Stimulated activated CD4-positive, alpha-beta T cell treated with anti-CD3 and anti-CD28 coated beads, Interleukin-4, amount 100 ng/mL, for 4 hours (primary cell): ENCODE data around the gene NUDT6.

Experiments used
- DNase-seq, 2 experiments: peaks; one replicate each; pipeline ENCODE4 v3.0.0-alpha.2; 2020

Gene NUDT6

DNA sequence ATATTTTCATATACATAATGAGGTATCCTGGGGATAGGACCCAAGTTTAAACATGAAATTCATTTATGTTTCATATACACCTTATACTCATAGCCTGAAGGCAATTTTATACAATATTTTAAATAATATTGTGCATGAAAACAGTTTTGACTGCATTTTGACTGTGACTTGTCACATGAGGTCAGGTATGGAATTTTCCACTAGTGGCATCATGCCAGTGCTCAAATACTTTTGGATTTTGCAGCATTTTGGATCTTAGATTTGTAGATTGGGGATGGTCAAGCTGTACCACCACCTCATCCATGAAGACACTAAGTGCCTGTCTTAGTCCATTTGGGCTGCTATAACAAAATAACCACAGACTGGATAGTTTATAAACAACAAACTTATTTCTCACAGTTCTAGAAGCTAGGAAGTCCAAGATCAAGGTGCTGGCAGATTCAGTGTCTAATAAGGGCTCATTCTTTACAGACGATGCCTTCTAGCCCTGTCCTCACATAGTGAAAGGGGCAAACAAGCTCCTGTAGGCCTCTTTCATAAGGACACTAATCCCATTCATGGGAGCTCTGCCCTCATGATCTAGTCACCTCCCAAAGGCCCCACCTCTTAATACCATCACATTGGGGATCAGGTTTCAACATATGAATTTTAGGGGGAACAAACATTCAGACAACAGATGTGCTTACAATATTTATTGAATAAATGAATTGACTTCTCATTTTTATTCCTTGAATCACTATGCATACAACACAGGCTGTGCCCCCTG, 9.4 kb downstream of the NUDT6 start:
- no peak for DNase-seq

DNA sequence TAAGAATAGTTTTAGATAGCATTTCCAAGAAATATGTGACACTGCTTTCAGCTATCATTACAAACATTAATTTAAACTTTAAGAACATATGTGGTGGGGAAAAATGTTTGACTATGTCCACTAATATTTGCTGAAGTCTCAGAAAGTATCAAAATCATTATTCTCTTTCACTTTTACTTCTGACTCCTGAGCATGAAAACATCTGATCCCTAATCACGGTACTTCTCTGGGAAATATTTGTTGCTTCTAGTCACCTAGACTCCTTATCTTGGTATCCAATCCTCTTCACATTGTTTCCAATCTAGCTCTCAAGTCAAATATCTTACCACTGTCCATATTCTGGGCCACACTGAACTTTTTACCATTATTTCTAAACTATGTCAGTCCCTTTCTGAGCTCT, 10.8 kb downstream of the NUDT6 start:
- no peak for DNase-seq

DNA sequence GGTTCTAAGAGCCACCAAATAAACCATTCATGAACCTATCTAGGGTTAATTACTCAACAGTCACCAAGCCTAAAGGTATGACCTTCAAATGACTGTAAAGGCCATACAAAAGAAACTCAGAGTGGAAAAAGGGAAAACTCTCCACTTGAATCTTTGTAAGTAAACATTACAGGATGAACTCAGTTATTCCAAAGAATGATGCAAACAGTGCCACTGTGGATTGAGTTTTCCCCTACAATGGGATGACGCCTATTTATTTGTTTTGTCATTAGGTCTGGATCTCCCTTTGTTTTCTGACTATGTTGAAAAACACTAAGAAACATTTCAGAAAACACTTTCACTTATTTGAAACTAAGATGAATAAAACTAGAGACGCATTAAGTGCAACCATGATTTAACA, 12.7 kb downstream of the NUDT6 start:
- no peak for DNase-seq

DNA sequence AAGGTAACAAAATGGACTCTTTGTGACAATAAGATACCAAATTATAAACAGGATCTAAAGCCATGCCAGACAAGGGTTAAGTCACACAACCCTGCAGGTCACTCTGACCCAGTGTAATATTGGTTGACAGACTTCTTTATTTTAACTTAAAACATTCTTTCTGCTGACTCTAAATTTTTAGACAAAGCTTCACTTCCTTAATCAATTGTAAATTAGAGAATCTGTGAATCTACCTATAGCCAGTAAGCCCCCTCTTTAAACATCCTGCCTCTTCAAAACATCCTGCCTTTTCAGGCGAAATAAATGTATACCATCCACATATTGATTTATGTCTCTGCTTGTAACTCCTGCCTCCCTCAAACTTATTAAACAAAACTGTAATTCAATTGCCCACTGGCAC, 14.2 kb downstream of the NUDT6 start:
- no peak for DNase-seq

DNA sequence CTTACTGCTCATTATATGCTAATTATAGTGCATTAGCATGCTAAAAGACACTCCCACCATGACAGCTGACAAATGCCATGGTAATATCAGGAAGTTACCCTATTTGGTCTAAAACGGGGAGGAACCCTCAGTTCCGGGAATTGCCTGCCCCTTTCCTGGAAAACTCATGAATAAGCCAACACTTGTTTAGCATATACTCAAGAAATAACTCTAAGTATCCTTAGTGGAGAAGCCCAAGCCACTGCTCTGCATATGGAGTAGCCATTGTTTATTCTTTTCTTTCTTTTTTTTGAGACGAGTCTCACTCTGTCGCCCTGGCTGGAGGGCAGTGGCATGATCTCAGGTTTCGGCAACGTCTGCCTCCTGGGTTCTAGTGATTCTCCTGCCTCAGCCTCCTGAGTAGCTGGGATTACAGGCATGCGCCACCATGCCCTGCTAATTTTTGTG, 15.5 kb downstream of the NUDT6 start:
- DNase-seq: no peak

DNA sequence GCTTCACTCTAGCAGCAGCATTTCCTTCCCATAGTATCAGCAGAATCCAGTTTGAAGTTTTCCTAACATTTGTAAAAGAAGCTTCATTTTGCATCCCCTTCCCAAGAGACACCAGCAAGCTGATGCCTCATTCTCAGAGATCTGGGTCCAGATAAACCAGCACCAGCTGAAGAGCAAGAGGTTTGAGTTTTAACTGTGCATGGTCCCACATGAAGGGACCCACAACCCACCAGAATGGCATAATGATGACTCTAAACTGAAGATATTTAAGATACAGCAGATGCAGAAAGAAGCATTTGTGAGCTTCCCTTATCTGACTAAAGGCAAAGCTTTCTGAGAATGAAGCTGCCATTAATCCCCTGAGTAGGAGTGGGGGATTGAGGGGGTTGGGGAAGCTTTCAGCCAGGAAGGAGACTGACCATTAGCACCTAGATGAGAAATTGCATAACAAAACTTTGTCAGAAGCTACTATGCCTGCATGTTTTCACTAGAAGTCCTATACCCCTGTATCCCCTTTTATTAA, 18.6 kb downstream of the NUDT6 start:
- no peak for DNase-seq

DNA sequence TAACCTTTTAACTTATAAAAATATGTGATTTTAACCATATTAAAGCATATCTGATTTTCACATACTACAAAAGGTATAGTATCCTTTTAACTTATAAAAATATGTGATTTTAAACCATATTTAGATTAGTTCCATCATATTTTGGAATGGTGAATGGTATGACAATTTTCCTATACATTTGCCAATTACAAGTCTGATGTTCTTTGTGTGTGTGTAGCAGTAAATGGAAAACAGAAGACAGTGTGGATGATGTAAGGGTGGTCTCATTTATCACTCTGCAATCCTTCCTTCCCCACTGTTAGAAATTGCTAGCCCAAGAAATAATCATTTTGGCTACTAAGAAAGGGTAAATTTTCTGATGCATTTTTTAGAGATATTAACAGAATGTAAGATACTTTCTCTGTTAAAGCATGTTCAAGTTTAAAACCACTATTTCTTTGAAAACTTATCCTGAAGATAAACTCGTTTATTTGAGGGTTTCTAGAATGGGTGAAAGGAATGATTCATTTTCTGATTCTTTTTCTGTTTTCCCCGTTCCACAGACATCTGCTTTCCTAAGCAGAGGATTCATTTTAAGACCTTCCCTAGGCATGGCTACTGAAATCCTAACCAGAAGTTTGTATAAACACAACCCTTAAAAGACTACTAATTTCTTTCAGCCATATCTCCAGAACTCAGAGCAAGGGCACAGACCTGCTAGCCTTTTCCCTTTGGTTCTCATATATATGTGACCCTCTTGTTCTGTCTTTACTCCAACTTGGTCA, 21.0 kb downstream of the NUDT6 start:
- no peak for DNase-seq

DNA sequence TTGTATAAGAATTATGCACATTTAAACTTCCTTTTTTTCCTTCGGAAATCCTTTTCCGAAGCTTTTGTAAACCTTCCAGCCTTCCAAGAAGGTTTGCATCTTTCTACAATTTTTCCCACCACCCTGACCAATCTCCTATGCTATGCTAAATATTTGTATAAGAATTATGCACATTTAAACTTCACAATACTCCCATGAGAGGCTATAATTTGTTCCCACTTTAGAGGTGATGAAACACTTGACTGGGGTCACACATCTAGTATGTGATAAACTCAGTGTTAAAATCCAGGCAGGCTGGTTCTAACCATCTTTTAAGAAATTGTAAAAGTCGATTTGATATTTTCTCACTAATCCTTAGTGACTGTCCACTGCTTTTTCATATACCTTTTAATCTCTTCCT, 22.1 kb downstream of the NUDT6 start:
- no peak for DNase-seq

DNA sequence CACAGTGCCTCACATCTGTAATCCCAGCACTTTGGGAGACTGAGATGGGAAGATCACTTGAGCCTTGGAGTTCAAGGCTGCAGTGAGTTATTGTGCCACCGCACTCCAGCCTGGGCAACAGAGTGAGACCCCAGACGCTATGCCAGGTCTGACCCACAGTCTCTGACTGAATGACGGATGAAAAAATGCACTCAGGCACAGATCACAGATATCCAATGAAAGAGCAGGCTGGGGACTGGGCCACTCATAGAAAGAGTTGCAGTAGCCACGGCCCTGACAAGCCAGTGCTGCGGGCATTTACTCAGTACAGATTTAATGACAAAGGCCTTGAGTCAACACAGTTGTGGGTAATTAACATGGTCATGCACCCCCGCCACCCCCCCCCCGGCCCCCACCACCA, 22.7 kb downstream of the NUDT6 start:
- no peak for DNase-seq

DNA sequence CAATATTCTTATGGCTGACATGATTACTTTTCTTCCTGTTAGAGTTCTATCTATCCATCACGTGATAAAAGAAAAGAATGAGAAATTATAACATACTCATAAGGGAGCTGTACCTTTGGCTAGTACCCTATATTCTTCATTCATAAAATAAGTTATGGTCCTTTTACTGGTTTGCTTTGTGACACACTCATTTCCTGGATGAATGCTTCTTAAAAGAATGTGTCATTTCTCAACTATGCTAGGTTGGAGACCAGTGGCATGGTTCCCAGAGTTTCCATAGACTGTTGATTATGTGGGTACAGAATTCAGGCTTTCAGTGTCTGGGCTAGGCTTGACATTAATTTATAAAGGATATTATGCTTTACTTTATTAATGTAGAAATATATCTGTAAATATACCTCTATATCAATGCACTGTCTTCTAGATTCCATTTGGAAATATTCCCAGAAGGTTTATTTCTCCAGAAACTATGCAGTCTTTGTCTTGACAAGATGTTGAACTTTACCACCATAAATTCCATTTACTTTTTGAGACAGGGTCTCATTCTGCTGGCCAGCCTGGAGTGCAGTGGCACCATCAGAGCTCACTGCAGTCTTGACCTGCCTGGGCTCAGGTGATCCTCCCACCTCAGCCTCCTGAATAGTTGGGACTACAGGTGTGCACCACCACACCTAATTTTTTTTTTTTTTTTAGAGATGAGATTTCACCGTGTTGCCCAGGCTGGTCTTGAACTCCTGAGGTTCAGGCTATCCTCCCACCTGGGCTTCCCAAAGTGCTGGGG, 23.8 kb downstream of the NUDT6 start:
- no peak for DNase-seq

DNA sequence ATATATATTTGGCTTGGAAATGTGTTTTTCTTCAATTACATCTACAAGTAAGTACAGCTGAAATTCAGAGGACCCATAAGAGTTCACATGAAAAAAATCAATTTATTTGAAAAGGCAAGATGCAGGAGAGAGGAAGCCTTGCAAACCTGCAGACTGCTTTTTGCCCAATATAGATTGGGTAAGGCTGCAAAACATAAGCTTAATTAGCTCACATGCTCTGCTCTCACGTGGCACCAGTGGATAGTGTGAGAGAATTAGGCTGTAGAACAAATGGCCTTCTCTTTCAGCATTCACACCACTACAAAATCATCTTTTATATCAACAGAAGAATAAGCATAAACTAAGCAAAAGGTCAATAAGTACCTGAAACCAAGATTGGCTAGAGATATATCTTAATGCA, 26.1 kb downstream of the NUDT6 start:
- no peak for DNase-seq

DNA sequence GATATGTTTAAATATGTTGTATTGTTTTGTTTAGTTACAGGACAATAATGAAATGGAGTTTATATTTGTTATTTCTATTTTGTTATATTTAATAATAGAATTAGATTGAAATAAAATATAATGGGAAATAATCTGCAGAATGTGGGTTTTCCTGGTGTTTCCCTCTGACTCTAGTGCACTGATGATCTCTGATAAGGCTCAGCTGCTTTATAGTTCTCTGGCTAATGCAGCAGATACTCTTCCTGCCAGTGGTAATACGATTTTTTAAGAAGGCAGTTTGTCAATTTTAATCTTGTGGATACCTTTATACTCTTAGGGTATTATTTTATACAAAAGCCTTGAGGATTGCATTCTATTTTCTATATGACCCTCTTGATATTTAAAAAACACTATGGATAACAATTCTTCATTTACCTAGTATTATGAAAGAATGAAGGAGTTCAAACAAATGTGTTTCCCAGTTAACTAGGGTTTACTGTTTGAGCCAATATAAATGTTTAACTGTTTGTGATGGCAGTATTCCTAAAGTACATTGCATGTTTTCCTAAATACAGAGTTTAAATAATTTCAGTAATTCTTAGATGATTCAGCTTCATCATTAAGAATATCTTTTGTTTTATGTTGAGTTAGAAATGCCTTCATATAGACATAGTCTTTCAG, 26.9 kb downstream of the NUDT6 start:
- DNase-seq: no peak

DNA sequence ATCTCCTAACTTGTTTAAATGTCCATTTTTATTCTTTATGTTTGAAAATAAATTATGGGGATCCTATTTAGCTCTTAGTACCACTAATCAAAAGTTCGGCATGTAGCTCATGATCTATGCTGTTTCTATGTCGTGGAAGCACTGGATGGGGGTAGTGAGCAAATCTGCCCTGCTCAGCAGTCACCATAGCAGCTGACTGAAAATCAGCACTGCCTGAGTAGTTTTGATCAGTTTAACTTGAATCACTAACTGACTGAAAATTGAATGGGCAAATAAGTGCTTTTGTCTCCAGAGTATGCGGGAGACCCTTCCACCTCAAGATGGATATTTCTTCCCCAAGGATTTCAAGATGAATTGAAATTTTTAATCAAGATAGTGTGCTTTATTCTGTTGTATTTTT, 27.6 kb downstream of the NUDT6 start:
- DNase-seq: no peak

DNA sequence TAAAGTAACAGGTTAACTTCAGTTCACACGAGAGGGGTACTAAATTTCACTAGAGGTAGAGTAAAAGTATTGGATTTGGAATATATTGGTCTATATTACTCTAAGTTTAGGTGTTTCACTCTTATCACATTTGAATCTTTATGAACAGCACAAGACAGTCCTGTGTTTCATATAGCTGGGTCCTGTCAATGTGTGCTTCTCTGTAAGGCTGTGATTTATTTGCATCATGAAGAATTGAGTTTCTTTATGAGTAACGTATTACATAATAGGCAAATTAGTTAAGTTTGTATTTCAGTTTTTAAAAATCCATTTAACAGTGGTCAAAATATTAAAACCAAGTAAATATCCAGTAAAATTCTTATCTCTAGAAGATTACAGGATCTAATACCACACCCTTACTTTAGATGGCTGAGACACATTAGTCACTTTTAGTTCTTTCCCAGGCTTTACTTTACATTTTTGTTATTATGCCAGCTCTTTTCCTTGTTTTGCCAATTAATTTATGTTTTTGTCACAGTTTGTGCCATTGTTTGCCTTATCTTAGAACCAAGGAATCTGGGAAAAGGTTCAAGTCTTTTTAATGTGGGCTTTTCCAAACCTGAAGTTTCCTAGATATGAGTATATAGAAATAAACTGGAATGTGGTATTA, 32.1 kb downstream of the NUDT6 start:
- no peak for DNase-seq

DNA sequence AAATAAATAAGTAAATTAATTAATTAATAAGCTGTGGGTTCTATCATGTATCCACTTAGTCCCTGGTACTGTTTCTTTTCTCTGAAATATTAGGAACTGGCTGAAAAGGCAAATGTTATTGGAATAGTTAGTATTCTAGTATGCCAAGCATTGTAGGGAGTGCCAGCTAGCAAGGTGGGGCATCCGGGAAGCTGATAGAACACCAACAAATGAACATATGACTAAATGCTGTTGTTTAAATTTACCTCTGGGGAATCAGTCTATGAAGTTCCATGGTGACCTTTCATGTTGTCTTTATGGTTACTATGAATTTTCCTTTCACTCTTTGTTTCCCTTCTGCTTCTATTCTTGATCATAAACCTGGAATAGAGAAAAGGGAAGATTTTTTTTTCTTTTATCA, 32.7 kb downstream of the NUDT6 start:
- DNase-seq: no peak

DNA sequence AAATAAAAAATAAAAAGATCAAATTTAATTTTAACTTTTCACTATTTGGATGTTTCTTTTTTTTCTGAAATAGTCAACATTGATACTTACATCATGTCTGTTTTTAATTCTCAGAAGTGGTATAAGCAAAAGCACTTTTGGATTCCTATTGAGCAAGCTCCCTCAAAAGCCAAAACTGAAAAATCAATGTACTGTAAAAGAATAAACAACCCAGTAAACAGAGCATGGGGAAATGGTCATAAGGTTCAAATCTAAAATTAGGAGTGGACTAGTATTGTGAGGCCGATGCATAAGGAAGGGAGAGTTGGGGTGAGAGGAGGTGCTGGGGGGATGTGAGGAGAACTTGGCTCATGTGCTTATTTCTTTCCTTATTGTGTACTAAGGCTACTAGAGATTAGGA, 37.9 kb downstream of the NUDT6 start:
- DNase-seq: no peak

DNA sequence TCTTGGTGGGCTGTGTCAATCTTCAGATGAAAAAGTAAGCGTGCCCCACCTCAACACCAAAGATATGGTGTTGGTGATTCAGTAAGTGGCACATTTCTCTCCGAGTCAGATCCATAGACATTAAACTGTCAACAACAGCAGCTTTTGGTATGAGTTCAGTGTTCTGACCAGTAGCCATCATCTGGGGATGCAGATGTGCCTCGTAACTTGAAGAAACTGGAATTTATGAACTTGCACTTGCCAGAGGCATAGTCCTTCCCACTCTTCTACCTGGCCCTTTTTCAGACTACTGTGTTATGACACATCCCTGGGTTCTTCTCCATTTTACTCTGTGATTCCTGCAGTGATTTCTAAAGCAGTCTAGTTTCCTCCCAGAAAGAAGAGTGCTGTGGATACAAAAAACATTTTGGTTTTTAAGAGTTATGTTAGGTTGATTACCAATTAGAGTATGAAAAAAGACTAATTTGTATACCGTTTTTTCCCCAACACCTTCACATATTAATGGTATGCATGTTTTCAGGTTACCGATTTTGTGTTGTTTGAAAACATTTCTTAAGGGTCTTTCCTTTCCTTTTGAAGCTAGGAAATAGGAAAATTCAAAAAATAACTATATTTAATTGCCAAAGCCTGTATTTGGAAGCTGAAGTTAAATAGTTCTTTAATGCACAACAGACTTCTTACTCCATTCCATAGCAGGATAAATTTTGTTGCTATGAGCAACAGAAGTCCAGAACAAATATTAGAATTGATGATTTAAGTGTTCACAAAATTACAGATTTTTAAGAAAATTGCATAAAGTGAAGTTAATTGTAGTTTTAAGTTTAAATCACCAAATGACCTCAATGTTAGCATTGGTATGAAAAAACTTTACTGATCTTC, 39.3 kb downstream of the NUDT6 start:
- no peak for DNase-seq

DNA sequence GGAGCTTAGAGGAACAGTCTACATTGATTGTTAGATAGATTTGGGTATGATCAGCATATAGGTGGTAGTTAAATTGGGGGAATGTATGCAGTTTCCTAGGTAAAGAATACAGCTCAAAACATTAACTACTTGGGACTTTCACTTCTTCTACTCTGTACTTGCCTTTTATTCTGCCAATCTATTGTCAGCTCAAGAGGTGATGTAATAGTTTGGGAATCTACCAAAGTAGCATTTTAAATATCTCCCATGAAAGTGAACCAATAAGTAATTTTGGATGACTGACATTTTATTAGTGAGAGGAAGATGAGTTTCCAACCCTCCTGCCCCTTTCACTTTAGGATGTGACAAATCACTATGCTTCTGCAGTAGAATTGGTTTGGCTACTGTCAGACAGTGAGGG, 43.4 kb downstream of the NUDT6 start:
- no peak for DNase-seq

DNA sequence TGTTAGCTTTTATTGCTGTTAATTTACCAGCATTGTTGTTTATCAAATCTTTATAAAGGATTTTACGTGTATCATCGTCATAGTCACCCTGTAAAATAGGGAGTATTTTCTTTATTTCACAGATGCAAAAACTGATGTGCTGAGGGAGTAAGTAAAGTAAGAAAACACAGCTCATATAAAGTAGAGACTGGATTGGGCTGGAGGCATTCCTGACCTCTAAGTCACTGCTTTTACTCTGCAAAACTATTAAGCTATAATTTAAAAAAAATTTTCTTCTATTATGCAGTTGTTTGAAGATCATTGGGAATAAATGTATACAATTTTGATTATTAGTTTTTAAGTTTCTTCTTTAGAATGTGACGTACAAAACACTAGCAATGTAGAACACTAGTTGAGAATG, 45.9 kb downstream of the NUDT6 start:
- DNase-seq: no peak

DNA sequence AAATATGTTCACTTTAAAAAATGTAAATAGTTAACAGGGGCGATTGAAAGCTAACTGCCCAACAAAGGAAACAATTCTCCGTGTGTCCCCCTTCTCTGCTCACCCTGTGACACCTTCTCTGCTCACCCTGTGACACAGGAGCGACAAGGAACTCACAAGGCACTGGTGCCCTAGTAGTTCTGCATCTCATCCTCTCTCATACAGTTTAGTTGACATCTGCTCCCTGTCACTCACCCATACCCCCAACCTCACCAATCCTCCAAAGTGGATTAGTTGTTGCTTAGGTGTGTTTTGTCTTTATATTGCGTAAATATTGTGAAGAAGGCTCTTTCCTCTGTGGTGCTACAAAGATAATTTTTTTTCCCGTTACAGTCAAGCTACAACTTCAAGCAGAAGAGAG, 46.4 kb downstream of the NUDT6 start:
- DNase-seq: no peak

DNA sequence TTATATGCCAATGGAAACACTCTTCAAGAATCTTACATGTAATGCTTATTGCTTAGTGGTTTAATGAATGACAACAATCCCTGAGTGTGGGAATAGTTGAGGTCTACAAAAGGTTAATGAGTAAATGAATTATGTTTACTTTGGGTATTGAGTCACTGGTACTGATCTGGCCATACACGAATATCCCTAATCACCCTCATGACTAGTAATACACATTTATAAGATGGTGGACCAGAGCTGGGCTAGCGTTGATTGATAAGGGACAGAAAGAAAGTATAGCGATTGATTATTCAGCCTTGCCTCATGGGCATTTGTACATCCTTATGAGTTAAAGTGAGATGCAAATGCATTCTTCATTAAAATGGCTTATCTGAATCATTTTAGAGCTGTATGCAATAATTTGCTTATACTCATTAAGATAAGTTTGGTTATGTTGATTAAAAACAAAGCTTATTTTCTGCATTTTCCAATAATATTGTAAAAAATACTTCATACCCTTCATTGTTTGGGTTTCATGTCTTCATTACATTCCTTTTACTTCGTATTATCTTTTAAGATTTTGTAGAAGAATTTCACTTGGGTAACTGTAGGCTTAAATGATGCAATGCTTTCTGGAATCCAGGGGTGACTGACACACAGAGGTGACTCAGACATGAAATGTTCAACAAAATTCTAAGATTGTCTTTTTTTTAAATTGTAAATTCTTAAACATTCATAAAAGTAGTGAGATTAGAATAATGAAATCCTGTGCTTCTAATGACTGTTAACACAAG, 48.4 kb downstream of the NUDT6 start:
- no peak for DNase-seq
